NOMO-1 (cell line): ENCODE results near the gene TMEM145.
"Not testable (repeated sequence)": the region's sequence is repeated elsewhere in the genome, so short reads cannot be mapped to it uniquely, and the experiment has no call there.

Source experiments
- DNase-seq, 2 experiments: peaks; one replicate each; lab custom pipeline; 2025; ENCODE audit not compliant: unreplicated experiment in 2 of 2; lab: John Stamatoyannopoulos, UW

The TMEM145 gene

GRCh38 chr19:42313096-42313839 is at the start of gene TMEM145:
Gene TMEM145, plus strand, starts transcription at chr19:42313309. Its CDS starts 68 bp downstream, at chr19:42313377.
- DNase-seq, result peak; percentile 39 to 57

- not testable (repeated sequence) for DNase-seq
These were observed 47.0 kb upstream of the TMEM145 start for GRCh38 chr19:42266105-42266504.

GRCh38 chr19:42266928-42267603 is 46.0 kb upstream of the TMEM145 start:
- not testable (repeated sequence) for DNase-seq

- no peak for DNase-seq
These were observed 45.4 kb upstream of the TMEM145 start for GRCh38 chr19:42267644-42268141.

GRCh38 chr19:42268142-42268703 is 44.9 kb upstream of the TMEM145 start:
- peak; percentile 100 for DNase-seq

GRCh38 chr19:42268704-42269477 is 44.2 kb upstream of the TMEM145 start, which contains the start of gene CIC:
Gene CIC, plus strand, starts transcription at chr19:42269252. Its CDS starts 2,532 bp downstream, at chr19:42271784.
- DNase-seq, result peak; percentile 100

- DNase-seq, result no peak
These were observed 43.4 kb upstream of the TMEM145 start for GRCh38 chr19:42269478-42270345.

GRCh38 chr19:42270346-42271044 is 42.6 kb upstream of the TMEM145 start:
- peak; percentile 65 to 69 for DNase-seq

- DNase-seq, result no peak
These were observed 42.1 kb upstream of the TMEM145 start for GRCh38 chr19:42271045-42271419.

GRCh38 chr19:42271861-42272534 is 41.1 kb upstream of the TMEM145 start:
- DNase-seq, result no peak

GRCh38 chr19:42272535-42272897 is 40.6 kb upstream of the TMEM145 start:
- DNase-seq, result no peak

- DNase-seq, result no peak
These were observed 40.1 kb upstream of the TMEM145 start for GRCh38 chr19:42272989-42273406.

- no peak for DNase-seq
These were observed 39.6 kb upstream of the TMEM145 start for GRCh38 chr19:42273407-42274064.

- no peak for DNase-seq
These were observed 38.9 kb upstream of the TMEM145 start for GRCh38 chr19:42274065-42274682.

- DNase-seq, result no peak
These were observed 38.0 kb upstream of the TMEM145 start for GRCh38 chr19:42275103-42275502.

GRCh38 chr19:42275517-42275916 is 37.6 kb upstream of the TMEM145 start:
- DNase-seq, result no peak

GRCh38 chr19:42276284-42276683 is 36.8 kb upstream of the TMEM145 start:
- DNase-seq, result no peak

GRCh38 chr19:42276821-42277220 is 36.3 kb upstream of the TMEM145 start:
- no peak for DNase-seq
